DOHH2 (cell line): ENCODE data around the gene ZDHHC9.

Source experiments
- H3F3A ChIP-seq: fragments of 200-600 bp; sonication (generic), shearing (Covaris generic); 2 replicates; pipeline ENCODE4 v1.6.0; 2016; ENCODE audit warnings: antibody characterized with exemption, mild to moderate bottlenecking; ENCODE audit not compliant: control insufficient read depth, insufficient read depth
- H3K27ac ChIP-seq: fragments of 200-600 bp; sonication (generic); 2 replicates; pipeline ENCODE4 v1.5.1; 2014; ENCODE audit warnings: low read depth, mild to moderate bottlenecking, low read length, moderate library complexity
- H3K27me3 ChIP-seq: fragments of 200-600 bp; sonication (generic); 2 replicates; pipeline ENCODE4 v1.6.1; 2014; ENCODE audit warnings: mild to moderate bottlenecking, low read length, mixed read lengths; ENCODE audit not compliant: control insufficient read depth
- H3K36me3 ChIP-seq: fragments of 200-600 bp; sonication (generic); 2 replicates; pipeline ENCODE4 v1.6.1; 2014; ENCODE audit warnings: mild to moderate bottlenecking, low read length, moderate library complexity, mixed read lengths; ENCODE audit not compliant: control insufficient read depth
- H3K4me1 ChIP-seq: fragments of 200-600 bp; sonication (generic); 2 replicates; pipeline ENCODE4 v1.6.1; 2014; ENCODE audit warnings: mild to moderate bottlenecking, low read length, mixed read lengths; ENCODE audit not compliant: control insufficient read depth
- H3K4me2 ChIP-seq: fragments of 200-600 bp; sonication (generic); 2 replicates; pipeline ENCODE4 v1.6.0; 2014; ENCODE audit warnings: mild to moderate bottlenecking, low read length, moderate library complexity
- H3K4me3 ChIP-seq: fragments of 200-600 bp; sonication (generic); 2 replicates; pipeline ENCODE4 v1.5.1; 2014; ENCODE audit warnings: mild to moderate bottlenecking, low read length, mixed read lengths
- H3K79me2 ChIP-seq: fragments of 200-600 bp; sonication (generic); 2 replicates; pipeline ENCODE4 v1.6.1; 2014; ENCODE audit warnings: mild to moderate bottlenecking, low read length, mixed read lengths; ENCODE audit not compliant: control insufficient read depth
- H3K9me2 ChIP-seq: fragments of 200-600 bp; sonication (generic); replicated peaks from 2 replicates; pipeline ENCODE4 v1.6.1; 2014; ENCODE audit warnings: mild to moderate bottlenecking, low read length, mixed read lengths; ENCODE audit not compliant: control insufficient read depth
- H3K9me3 ChIP-seq: fragments of 200-600 bp; sonication (generic); 2 replicates; pipeline ENCODE4 v1.6.1; 2014; ENCODE audit warnings: antibody characterized with exemption, low read length, mixed read lengths; ENCODE audit not compliant: control insufficient read depth, insufficient read depth
- H4K20me1 ChIP-seq: fragments of 200-600 bp; sonication (generic); 2 replicates; pipeline ENCODE4 v1.6.0; 2014; ENCODE audit warnings: low read depth, mild to moderate bottlenecking, antibody characterized with exemption, low read length, moderate library complexity; ENCODE audit not compliant: control insufficient read depth, insufficient read depth
- EZH2phosphoT487 ChIP-seq: fragments of 200-600 bp; sonication (generic); IDR thresholded peaks from 2 replicates; pipeline ENCODE4 v1.6.1; 2017; ENCODE audit warnings: borderline replicate concordance, mild to moderate bottlenecking, antibody characterized with exemption, low read length, moderate library complexity, mixed read lengths
- TF ChIP-seq, protein P1 (sequence below): fragments of 200-600 bp; sonication (generic); IDR thresholded peaks from one replicate; pipeline ENCODE4 v1.5.1; 2014; ENCODE audit warnings: antibody characterized with exemption, mild to moderate bottlenecking, low read depth, low read length; ENCODE audit not compliant: poor library complexity, severe bottlenecking

ZDHHC9 gene

DNA sequence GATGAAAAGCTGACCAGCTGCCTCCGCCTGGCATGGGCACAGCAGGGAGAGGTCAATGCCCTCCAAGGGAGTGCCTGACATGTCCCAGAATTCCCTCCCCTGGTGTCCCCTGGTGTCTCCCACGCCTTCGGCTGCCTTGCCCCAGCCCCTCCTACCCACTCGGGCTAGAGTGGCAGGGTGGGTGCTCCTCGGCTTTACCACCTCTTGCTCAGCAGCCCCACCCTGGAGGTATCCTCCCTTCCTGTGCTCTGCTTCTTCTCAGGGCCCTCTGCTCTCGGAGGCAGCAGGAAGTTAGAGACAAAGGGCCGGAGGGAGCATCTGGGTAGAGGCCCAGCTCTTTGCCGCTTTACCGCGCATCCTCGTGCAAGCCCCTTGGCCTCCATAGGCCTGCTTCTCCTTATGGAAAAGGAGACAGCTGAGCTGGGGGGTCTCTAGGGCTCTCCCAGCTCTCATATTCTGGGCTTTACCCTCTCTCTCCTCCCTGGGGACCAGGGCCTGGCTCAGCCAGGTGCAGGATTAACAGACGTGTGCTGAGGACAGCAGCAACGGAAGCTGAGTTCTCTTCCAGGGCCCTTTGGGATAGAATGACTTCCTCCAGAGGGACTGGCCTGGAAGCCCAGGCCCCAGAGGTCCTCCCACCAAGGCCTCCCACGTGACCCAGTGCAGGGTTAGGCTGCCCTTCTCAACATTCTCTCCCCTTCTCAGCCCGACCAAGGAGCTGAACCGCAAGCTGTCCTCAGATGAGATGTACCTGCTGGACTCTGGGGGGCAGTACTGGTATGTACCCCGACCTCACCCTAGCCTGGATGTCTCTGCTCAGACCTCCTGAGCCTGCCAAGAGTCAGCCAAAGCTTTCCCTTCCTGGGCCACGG is 87.7 kb downstream of the ZDHHC9 start:
- H3K4me2 ChIP-seq = peak overlapping the region; percentile 22
- H3K9me2 ChIP-seq = no peaks in the 10 kb centered on the region
- H3K4me1 ChIP-seq = peaks cover 57% of the 10 kb centered on the region
- H3K27me3 ChIP-seq = no peaks in the 10 kb centered on the region
- no peaks in the 10 kb centered on the region for H3K36me3 ChIP-seq
- no peaks in the 10 kb centered on the region for H3K9me3 ChIP-seq
- H3F3A ChIP-seq = no peaks in the 10 kb centered on the region
- no peaks in the 10 kb centered on the region for H4K20me1 ChIP-seq
- no peak for TF ChIP-seq EZH2phosphoT487
- TF ChIP-seq, protein P1, sequence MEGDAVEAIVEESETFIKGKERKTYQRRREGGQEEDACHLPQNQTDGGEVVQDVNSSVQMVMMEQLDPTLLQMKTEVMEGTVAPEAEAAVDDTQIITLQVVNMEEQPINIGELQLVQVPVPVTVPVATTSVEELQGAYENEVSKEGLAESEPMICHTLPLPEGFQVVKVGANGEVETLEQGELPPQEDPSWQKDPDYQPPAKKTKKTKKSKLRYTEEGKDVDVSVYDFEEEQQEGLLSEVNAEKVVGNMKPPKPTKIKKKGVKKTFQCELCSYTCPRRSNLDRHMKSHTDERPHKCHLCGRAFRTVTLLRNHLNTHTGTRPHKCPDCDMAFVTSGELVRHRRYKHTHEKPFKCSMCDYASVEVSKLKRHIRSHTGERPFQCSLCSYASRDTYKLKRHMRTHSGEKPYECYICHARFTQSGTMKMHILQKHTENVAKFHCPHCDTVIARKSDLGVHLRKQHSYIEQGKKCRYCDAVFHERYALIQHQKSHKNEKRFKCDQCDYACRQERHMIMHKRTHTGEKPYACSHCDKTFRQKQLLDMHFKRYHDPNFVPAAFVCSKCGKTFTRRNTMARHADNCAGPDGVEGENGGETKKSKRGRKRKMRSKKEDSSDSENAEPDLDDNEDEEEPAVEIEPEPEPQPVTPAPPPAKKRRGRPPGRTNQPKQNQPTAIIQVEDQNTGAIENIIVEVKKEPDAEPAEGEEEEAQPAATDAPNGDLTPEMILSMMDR = peak; percentile 54
- no peak overlapping the region for H3K27ac ChIP-seq
- no peak overlapping the region for H3K4me3 ChIP-seq
- H3K79me2 ChIP-seq = no peaks in the 10 kb centered on the region

DNA sequence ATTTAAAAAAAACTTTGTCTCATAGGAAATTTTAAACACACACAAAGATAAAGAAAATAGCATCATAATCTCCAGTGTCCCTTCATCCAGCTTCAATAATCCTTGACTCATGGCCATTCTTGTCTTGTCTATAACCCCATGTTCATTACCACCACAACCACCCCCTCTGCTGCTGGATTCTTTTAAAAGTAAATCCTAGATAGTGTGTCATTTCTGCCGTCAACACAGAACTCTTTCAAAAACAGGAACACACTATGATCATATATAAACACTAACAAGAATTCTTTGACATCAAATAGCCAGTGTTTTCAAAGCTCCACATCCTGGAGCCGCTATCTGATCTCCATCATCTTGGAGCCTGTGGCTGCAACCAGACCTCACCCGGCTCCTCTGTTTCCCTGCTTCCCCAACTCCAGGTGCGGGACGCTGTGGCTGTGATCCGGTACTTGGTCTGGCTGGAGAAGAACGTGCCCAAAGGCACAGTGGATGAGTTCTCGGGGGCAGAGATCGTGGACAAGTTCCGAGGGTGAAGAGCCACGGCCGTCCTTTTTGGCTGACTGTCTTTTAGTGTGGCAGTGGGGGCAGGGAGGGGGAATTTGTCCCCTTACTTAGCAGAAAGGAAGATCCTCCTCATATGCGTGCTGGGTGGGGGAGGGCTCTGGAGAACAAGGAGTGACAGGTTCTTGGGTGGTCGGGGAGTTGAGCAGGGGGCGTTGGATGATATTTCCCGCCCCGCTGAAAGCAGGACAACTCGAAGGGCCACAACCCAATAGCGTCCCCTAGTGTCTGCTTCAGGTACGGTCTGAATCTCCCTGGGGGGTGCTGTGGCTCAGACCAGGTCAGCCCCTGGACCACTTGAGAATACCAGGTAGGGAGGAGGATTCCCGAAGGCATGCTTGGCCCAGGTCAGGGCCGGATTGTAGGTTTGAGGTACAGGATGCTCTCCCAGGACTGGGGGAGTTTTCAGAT is 89.3 kb downstream of the ZDHHC9 start:
- TF ChIP-seq EZH2phosphoT487 = no peak
- TF ChIP-seq, protein P1 = peak; percentile 68
- H3K4me2 ChIP-seq = no peak overlapping the region

More for the DNA sequence above, 89.3 kb downstream of the ZDHHC9 start:
- Histone ChIP-seq H3K4me1 (peaks cover 51% of the 10 kb centered on the region), H3K9me3 (no peaks in the 10 kb centered on the region), H3K9me2 (no peaks in the 10 kb centered on the region), H3K27me3 (no peaks in the 10 kb centered on the region), H3K36me3 (no peaks in the 10 kb centered on the region), H3K27ac (no peak overlapping the region), H3K79me2 (no peaks in the 10 kb centered on the region), H3K4me3 (no peak overlapping the region), H3F3A (no peaks in the 10 kb centered on the region), H4K20me1 (no peaks in the 10 kb centered on the region)
